AG09319 (cell line): Measurements from ENCODE around the gene PPP1R36.
A peak's percentile ranks its signal among the peaks of the same experiment; 100 is the strongest.
"Not testable (repeated sequence)": the region's sequence is repeated elsewhere in the genome, so short reads cannot be mapped to it uniquely, and the experiment has no call there.

Experiments
- DNase-seq: peaks from one replicate; pipeline ENCODE4 v3.0.0-alpha.2; 2010; ENCODE audit warnings: low read depth; ENCODE audit errors: extremely low read depth
- CTCF ChIP-seq: IDR thresholded peaks from 2 replicates; pipeline ENCODE4 v1.5.1; 2011; ENCODE audit warnings: low read depth, mild to moderate bottlenecking, inconsistent platforms, low read length, moderate library complexity

PPP1R36 gene

GRCh38 chr14:64614805-64615391 is 65.1 kb downstream of the PPP1R36 start:
- no peak for TF ChIP-seq CTCF
- no peak for DNase-seq

GRCh38 chr14:64617872-64618408 is 68.2 kb downstream of the PPP1R36 start:
- not testable (repeated sequence) for DNase-seq

GRCh38 chr14:64620910-64621309 is 71.1 kb downstream of the PPP1R36 start:
- TF ChIP-seq CTCF: no peak
- DNase-seq: no peak

- TF ChIP-seq CTCF: no peak
- no peak for DNase-seq
These were observed 73.9 kb downstream of the PPP1R36 start for GRCh38 chr14:64623554-64624165.

GRCh38 chr14:64625386-64626232 is 75.8 kb downstream of the PPP1R36 start:
- TF ChIP-seq CTCF: no peak
- no peak for DNase-seq

- TF ChIP-seq CTCF: no peak
- DNase-seq: peak; percentile 32
These were observed 79.2 kb downstream of the PPP1R36 start for GRCh38 chr14:64628940-64629408.

GRCh38 chr14:64630778-64631177 is 81.0 kb downstream of the PPP1R36 start:
- no peak for DNase-seq
- no peak for TF ChIP-seq CTCF

- DNase-seq: not testable (repeated sequence)
These were observed 81.5 kb downstream of the PPP1R36 start for GRCh38 chr14:64631222-64631621.
